ENCODE results near the gene PNPLA3.

PNPLA3 gene

DNA sequence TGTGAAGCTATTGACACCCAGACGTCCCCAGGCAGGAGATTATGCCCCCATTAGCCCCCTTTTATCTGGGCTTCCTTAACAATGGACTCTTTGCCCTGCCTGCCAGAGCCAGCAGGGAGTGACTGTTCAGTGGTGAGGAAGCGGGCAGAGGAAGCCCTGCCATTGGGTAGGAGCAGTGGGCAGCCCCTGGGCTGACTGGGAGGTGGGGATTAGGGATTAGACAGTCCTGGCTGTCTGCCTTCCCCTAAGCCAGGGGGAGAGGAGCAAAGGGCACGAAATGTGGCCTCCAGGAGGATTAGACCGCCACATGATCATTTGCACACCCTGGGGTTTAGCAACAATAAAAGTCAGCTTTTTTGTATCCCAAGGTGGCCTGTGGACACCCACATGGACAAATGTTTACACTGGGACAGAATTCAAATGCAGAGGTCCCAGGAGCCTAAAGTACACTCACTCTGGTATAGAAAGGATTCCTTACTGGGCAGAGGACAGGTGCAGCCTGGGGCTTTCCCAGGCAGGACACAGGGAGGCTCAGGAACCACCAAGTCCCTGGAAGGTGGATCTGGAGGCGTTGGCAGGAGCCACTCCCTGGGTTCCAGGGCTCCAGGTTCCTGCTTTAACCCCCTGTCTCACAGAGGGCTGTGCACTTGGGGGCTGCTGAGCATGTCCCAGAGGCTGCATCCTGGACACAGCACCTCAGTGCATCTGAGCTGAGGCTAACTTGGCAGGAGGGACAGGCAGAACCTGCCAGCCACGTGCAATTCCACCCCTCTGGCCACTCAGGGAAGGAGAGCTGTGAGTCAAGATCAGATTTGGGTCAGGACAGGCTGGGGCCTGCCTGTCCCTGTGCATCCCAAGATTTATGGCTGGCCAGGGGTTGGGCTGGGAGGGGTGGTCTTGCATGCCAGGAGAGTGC, 2.1 kb downstream of the PNPLA3 start:
- DNase-seq = no peak

DNA sequence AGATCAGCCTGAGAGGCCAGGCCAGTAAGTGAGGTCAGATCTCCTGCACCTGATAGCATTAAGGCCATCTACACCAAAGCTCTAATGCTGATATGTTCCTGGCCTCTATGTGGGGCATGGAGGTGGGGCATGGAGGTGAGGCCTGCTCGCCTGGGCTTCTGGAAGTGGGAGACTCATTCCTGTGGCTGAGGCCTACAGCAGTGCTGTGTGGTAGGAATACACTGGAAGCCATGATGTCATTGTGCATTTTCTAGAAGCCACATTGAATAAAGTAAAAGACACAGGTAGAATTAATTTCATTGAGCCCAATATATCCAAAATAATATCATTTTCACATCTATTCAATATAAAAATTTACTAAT, 2.7 kb downstream of the PNPLA3 start:
- DNase-seq = no peak

DNA sequence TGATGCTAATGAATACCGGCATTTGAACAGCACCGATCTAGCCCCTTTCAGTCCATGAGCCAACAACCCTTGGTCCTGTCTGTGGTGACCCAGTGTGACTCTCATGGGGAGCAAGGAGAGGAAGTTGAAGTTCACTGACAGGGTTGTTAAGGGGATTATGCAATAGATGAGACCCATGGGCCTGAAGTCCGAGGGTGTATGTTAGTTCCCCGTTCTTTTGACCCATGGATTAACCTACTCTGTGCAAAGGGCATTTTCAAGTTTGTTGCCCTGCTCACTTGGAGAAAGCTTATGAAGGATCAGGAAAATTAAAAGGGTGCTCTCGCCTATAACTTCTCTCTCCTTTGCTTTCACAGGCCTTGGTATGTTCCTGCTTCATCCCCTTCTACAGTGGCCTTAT, 4.9 kb downstream of the PNPLA3 start:
- DNase-seq = no peak

DNA sequence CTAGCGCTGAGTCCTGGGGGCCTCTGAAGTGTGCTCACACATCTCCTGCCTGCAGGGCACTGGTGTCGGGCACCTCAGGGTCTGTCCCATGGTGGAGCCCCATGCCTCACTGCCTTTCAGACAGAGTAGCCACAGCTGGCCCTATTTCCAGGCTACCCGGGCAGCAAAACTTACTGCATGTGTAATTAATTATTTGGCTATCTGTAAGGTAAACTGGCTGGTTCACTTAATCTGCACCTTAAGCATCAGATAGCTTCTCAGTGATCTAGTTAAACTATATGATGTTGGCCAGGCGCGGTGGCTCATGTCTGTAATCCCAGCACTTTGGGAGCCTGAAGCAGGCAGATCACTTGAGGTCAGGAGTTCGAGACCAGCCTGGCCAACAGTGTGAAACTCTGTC, 5.3 kb downstream of the PNPLA3 start:
- DNase-seq = no peak

DNA sequence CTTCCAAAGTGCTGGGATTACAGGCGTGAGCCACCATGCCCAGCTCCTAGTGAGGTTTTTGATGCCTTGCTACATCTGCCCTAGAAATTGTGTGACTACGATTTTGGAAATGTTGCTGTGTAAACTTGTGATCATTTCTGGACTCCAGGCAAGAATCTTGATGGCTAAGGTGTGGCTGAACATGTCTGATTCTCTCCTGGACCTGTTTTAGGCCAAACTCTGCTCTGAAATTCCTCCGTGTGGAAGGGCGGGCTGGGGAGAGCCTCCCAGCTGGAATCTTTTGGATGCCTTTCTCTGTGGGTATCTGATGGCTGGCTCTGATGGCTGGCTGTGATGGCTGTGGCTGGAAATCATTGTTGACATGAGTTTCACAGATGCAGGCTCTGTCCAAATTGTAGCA, 8.2 kb downstream of the PNPLA3 start:
- DNase-seq = no peak

DNA sequence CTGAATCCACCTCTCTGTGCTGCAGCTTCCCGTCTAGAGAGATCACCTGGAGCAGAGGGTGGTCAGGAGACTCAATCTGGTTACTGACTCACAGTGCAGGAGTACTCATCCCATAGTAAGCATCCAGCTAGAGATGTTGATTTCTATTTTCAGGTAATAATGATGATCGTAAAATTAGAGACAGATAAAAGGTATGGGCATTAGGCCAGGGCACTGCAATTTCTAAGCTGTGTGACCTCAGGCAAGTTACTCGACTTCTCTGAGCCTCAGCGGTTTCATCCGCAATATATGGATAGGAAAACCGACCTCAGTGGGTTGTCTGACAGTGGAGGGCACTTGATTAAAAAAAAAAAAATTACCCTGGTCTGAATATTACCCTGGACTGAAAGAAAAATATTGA, 17.8 kb downstream of the PNPLA3 start:
- no peak for DNase-seq

GRCh38 chr22:43944670-43945430, 21.2 kb downstream of the PNPLA3 start:
- no peak for DNase-seq

DNA sequence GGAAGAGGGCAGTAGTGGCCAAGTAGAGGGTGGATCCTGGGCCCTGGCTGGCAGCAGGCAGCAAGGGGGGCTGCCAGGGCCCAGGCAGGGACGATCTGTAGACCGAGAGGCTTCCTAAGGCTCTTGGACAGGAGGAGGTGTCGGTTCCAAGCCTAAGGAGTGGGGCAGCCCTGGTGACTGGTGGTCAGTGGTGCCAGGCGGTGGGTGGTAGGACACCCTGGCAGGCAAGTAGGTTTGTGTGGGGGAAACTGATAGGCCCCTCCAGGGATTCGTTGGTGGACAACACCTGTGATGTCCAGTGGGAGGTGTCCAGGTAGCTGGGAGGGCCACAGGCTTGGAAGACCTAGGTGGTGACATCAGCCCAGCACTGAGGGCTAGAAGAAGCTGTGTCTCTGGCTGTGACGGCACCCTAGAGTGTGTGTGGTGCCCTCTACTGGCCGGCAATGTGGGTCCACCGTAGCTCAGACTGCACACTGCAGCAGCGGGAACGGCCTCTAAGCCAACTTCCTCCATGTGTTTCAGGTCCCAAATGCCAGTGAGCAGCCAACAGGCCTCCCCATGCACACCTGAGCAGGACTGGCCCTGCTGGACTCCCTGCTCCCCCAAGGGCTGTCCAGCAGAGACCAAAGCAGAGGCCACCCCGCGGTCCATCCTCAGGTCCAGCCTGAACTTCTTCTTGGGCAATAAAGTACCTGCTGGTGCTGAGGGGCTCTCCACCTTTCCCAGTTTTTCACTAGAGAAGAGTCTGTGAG, 22.2 kb downstream of the PNPLA3 start:
- peak; percentile 46 for DNase-seq

DNA sequence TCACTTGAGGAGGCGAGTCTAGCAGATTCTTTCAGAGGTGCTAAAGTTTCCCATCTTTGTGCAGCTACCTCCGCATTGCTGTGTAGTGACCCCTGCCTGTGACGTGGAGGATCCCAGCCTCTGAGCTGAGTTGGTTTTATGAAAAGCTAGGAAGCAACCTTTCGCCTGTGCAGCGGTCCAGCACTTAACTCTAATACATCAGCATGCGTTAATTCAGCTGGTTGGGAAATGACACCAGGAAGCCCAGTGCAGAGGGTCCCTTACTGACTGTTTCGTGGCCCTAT, 22.7 kb downstream of the PNPLA3 start:
- no peak for DNase-seq

GRCh38 chr22:43948836-43949406, 25.3 kb downstream of the PNPLA3 start:
- no peak for DNase-seq

DNA sequence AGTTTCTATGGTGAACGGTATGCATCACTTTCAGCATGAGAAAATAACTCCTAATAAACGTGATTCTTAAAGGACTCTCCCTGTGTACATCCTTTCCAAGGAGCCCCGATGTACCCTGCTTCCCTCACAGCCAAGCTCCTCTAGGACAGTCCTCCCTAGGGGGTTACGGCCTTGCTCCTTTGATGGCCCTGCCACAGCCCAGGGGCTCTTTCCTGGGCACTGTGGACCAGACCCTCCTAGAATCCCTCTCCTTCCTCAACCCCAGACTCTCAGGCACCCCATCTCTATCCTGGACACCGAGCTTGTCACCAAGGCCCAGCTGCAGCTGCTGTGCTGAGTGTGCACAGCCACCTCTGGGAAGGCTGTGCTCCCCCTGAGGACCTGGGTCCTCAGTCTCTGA, 27.8 kb downstream of the PNPLA3 start:
- no peak for DNase-seq

GRCh38 chr22:43951966-43952365, 28.4 kb downstream of the PNPLA3 start:
- no peak for DNase-seq

DNA sequence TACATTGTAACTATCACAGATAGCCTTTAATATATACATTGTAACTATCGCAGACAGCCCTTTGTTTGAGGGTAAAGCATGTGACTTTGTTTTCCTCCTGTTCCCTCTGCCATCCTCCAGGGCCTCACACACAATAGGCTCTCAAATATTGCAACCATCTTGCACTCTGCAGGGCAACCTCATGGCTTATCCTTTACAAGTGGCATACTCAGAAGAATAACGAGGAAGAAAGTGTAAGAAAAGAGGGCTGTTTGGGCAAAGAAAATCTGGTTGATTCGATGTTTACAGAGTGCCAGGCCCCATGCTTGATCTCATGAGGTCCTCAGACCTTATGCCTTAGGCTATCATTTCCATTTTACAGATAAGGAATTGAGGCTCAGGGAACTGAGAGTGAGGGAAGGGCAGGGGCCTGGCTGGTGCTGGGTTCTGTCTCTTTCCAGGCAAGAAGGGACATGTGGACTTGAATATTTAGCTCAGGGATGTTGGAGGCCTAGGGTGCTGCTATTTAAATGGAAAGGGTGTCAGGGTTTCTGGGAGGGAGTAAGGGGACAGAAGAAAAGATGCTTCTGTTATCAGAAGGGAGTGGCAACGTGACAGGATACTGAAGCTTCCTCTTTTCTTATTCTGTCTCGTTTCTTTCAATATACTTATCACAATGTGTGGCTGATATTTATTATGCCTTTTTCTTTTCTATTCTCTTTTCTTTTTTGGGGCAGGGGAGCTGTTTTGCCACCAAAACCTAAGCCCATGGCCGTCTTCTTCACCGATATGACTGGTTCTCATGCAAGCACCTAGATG, 30.6 kb downstream of the PNPLA3 start:
- no peak for DNase-seq

DNA sequence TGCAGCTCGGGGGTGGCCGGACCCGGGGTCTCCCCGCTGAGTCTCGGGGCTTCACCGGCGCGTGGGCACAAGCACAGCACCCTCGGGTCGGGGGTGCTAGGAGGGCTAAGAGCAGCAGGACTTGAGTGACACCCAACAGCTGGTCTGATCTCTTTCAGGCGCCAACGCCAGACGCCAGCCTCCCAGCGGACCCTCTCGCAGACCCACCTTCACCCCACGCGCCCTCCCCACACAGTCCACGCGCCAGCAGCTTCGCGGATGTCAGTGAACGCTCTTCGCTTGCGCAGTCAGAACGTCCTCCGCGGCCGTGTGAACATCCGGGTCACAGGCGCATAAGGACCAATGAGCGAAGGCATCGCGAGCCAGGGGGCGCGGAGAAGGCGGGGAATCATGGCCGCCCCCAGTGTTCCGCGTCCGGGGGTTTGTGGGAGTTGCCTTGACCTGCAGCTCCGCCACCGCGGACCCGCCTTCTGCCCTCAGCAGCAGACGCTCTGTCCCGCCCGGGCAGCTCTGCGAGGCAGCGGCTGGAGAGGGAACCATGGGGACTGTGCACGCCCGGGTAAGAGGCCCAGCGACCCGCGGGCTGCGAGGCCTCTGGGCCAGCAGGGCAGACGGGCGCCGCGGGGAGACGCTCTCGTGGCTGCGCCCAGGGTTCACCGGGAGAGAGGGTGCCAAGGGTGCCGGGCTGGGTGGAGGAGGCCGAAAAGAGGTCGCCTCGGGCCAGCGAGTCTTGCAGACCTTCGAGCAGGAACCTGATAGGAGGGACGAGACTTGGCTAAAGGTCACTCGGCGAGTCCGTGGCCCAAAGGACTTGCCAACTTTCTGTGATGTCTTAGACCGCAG, 31.7 kb downstream of the PNPLA3 start, which contains the start of gene SAMM50:
Gene SAMM50 (plus strand): TSS at position 403 of the 843 bp plus-strand sequence. CDS start 136 bp downstream, at position 539.
- peak; percentile 86 for DNase-seq

GRCh38 chr22:43955883-43956782, 32.5 kb downstream of the PNPLA3 start:
- no peak for DNase-seq

DNA sequence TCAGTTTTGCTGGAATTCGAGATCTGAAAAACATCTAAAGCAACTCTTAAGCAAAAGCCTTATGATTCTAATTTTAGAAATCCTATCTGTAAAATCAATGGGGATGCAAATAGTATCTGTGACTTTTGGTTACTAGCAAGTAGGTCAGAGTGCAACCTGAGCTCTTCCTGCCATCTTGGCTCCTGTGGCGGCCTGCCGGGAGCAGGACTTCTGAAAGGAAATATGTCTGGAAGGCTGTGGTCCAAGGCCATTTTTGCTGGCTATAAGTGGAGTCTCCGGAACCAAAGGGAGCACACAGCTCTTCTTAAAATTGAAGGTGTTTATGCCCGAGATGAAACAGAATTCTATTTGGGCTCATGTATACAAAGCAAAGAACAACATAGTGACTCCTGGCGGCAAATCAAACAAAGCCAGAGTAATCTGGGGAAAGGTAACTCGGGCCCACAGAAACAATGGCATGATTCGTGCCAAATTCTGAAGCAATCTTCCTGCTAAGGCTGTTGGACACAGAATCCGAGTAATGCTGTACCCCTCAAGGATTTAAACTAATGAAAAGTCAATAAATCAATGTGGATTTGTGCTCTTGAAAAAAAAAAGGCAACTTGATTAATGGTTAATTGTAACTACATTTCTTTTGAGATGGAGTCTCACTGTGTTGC, 33.3 kb downstream of the PNPLA3 start:
- no peak for DNase-seq

- no peak for DNase-seq
These were observed 34.3 kb downstream of the PNPLA3 start for GRCh38 chr22:43957871-43958270.

DNA sequence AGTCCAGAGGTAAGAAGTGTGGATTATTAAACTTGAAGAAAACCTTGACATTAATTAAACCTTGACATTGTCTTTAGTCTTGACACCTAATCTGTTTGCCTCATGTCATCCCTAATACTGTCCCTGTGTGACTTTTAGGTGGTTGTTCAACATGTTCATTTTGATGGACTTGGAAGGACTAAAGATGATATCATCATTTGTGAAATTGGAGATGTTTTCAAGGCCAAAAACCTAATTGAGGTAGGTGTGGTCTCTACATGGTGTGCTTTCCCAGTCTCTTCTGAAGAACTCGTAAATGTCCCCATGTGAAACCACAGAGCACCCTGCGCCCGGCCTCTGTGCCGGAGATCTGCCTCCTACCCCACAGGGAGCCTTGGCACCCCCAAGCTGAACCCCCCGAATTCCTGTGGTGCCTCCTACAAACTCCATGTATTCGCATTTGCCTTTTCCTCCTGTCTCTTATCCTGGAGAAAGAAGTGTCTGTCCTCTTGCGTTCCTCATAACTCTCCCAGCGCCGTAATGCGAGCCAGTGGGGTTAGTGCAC, 40.8 kb downstream of the PNPLA3 start:
- DNase-seq = no peak

- DNase-seq = no peak
These were observed 43.5 kb downstream of the PNPLA3 start for GRCh38 chr22:43967069-43967468.

All from fibroblast of skin of right quadriceps (primary cell).